Ectodermal cell (in vitro differentiated cells): Measurements from ENCODE around the gene HHAT.

ENCODE experiments used
- H3K27ac ChIP-seq: 2 replicates; pipeline ENCODE4 v1.7.0; 2013; ENCODE audit warnings: mild to moderate bottlenecking, low read depth, low read length; ENCODE audit not compliant: insufficient read depth, poor library complexity, severe bottlenecking
- H3K27me3 ChIP-seq: 2 replicates; pipeline ENCODE4 v1.7.0; 2013; ENCODE audit warnings: mild to moderate bottlenecking, low read length; ENCODE audit not compliant: insufficient read depth, control insufficient read depth, poor library complexity, severe bottlenecking
- H3K36me3 ChIP-seq: one replicate; pipeline ENCODE4 v1.7.0; 2013; ENCODE audit warnings: low read length; ENCODE audit not compliant: control insufficient read depth, insufficient read depth
- H3K4me1 ChIP-seq: one replicate; pipeline ENCODE4 v1.7.0; 2013; ENCODE audit warnings: low read length; ENCODE audit not compliant: control insufficient read depth, insufficient read depth
- H3K4me3 ChIP-seq: 2 replicates; pipeline ENCODE4 v1.7.0; 2013; ENCODE audit warnings: low read depth, low read length, control low read depth; ENCODE audit not compliant: insufficient read depth
- H3K9me3 ChIP-seq: 2 replicates; pipeline ENCODE4 v1.7.0; 2013; ENCODE audit warnings: mild to moderate bottlenecking, low read length, moderate library complexity; ENCODE audit not compliant: control insufficient read depth
- WGBS, 2 experiments: methylation state at CpG; one replicate each; pipeline ENCODE4 v1.1.7; 2013; ENCODE audit warnings: missing lambda C conversion rate in 2 of 2; 5-methylcytosine and 5-hydroxymethylcytosine counted together

HHAT gene

DNA sequence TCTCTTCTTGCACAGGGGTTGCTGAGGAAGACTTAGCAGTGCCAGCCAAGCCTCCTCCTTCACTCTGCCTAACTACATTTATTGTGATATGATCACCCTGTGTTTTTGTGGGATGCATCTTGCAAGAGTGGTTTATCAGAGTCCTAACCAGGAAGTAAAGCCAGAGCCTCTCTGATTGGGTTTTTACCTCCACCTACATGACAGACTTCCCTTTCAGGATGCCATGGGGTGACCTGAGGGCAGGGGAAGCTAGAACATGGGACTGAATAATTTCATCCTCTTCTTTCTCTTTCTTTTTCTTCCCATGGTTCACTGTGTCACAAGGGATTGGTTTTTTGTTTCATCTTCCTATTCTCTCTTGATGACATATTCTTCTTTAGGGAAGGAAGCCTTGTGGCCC lies 146.6 kb downstream of the HHAT start:
- Histone ChIP-seq H3K27me3 (no peaks in the 10 kb centered on the region), H3K4me1 (no peaks in the 10 kb centered on the region)

DNA sequence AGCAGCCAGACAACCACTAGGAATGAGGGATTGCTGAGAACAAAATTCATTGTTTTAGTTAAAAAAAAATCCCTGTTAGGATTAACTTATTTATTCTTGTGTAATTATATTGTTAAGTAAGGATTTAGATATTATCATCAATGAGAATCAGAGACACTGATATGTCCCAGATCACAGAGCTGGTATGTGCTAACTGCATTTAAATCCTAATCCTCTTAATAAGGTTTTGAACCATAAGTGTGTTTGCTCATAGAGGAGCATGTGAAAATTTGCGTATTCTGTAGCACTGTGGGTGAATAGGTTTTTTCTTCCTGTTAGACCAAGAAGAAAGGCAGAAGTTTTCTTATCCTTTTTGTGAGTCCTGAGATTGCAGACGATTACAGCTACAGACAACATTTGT lies 147.1 kb downstream of the HHAT start:
- no peaks in the 10 kb centered on the region for H3K4me1 ChIP-seq
- no peak overlapping the region for H3K4me3 ChIP-seq
- H3K36me3 ChIP-seq, result no peaks in the 10 kb centered on the region
- peak overlapping the region; percentile 52 for H3K27ac ChIP-seq
- H3K27me3 ChIP-seq, result no peaks in the 10 kb centered on the region
- H3K9me3 ChIP-seq, result no peaks in the 10 kb centered on the region
- WGBS, 2 experiments, result 63 to 72% methylated on average over 2 of the region's 2 CpGs

More for the DNA sequence above, 146.6 kb downstream of the HHAT start:
- Histone ChIP-seq H3K4me3 (no peak overlapping the region), H3K9me3 (no peaks in the 10 kb centered on the region), H3K36me3 (no peaks in the 10 kb centered on the region), H3K27ac (no peak overlapping the region)

DNA sequence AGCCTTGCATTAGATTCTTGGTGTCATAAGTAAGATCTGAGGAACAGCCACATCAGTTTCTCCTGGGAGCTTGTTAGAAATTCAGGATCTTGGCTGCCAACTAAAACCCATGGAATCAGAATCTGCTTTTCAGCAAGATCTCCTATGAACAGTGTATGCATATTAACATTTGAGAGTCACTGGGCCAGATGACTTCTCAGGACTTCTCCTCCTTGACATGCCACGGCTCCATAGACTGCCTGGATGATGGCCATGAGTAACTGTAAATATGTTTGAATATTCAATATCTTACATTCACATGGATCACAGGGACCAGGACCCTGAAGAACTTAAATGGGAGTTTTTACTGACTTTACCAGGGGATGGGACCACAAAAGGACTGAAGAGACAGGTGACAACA lies 148.0 kb downstream of the HHAT start:
- 100% methylated on average over 1 of the region's 1 CpG; no CpG with 5 or more reads in 1 of the 2 experiments for WGBS, 2 experiments

DNA sequence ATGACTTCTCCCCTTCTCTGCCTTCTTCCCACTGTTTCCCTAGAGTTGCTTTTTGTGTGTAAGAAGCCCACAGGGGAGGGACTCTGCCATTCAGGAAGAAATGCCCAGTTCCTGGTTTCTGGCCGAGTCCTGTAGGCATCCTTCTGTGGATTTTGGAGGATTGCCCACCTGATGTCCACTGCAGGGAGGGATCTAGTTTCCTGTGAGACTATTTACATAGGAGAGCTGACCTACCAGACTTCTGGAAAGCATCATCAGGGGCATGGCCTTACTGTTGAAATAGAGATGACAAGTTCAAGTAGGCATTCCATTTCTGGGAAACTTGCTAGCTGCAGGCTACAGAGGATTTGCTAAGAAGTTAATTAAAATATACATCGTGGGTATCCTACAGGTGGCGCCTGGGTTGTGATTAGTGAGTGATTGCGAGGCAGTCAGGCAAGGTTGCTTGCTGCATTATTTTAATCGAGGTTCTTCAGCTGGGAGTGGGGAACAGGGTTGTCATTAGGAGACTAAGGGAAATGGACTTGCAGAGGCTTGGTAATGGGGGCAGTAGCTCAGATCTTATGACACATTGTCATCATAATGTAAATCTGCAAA lies 148.7 kb downstream of the HHAT start:
- WGBS, 2 experiments, result 84 to 87% methylated on average over 5 of the region's 5 CpGs
- Histone ChIP-seq H3K4me3 (no peak overlapping the region), H3K27ac (no peak overlapping the region), H3K4me1 (no peaks in the 10 kb centered on the region), H3K27me3 (no peaks in the 10 kb centered on the region), H3K9me3 (no peaks in the 10 kb centered on the region), H3K36me3 (no peaks in the 10 kb centered on the region)

More for the DNA sequence above, 148.0 kb downstream of the HHAT start:
- Histone ChIP-seq H3K9me3 (no peaks in the 10 kb centered on the region), H3K4me3 (no peak overlapping the region), H3K36me3 (no peaks in the 10 kb centered on the region), H3K4me1 (no peaks in the 10 kb centered on the region), H3K27ac (no peak overlapping the region), H3K27me3 (no peaks in the 10 kb centered on the region)

DNA sequence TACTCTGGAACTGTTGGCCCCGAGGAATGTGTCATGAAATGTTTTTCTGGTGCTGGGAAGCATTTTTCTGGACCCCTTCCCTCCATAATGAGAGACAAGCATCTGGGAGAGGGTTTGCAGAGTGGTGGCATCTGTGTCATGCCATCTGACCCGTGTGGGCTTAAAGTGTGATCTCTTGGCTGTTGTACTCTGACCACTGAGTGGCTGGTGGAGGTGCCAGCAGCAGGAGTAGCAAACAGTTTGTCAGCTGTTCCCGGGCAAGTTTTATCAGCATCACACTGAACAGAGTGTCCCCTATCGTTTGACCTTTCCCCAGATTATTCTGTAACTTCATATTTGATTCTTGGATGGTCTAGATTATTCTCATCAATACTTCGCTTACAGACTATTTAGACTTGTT lies 150.1 kb downstream of the HHAT start:
- Histone ChIP-seq H3K27me3 (no peaks in the 10 kb centered on the region), H3K9me3 (no peaks in the 10 kb centered on the region), H3K4me3 (no peak overlapping the region), H3K36me3 (no peaks in the 10 kb centered on the region), H3K4me1 (no peaks in the 10 kb centered on the region), H3K27ac (no peak overlapping the region)
- WGBS, 2 experiments, result 88 to 90% methylated on average over 5 of the region's 5 CpGs

GRCh38 chr1:210482491-210482890 lies 153.8 kb downstream of the HHAT start:
- no peak overlapping the region for H3K4me3 ChIP-seq
- no peaks in the 10 kb centered on the region for H3K27me3 ChIP-seq
- 84 to 94% methylated on average over 5 to 6 of the region's 6 CpGs for WGBS, 2 experiments
- no peaks in the 10 kb centered on the region for H3K9me3 ChIP-seq
- H3K27ac ChIP-seq, result no peak overlapping the region
- no peaks in the 10 kb centered on the region for H3K4me1 ChIP-seq
- no peaks in the 10 kb centered on the region for H3K36me3 ChIP-seq

DNA sequence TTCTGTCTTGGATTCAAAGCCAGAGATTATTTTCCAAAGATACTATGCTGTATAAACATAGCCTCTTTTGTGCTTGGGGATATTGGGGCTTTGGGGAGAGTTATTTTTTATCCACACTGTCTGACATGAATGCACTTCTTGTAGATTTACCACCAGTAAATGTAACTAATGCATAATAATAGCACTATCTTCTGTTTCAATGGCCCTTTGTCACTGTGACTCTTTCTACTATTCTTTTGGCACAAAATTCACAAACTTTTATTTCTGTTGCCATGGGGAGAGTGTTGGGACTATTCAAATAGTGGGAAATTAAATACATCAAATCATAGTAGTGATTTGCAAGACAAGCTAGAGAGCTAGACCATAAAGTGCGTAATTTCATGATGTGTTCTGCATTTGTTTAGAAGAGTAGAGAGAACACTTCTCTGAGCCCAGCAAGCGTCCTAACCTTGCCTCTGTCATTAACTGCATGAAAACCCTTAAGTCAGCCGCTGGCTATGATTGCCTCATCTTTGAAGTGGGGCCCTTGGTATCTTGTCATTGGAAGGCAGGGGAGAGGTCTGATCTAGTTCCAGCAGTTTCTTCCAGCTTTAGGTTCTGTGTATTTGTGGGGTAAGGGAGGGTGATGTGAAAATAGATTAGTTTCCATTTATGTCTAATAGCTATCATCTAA lies 154.4 kb downstream of the HHAT start:
- Histone ChIP-seq H3K4me1 (no peaks in the 10 kb centered on the region), H3K27ac (peak overlapping the region; percentile 32), H3K4me3 (no peak overlapping the region), H3K9me3 (no peaks in the 10 kb centered on the region), H3K27me3 (no peaks in the 10 kb centered on the region), H3K36me3 (no peaks in the 10 kb centered on the region)
- 55 to 63% methylated on average over 3 of the region's 3 CpGs for WGBS, 2 experiments

- 89 to 93% methylated on average over 2 of the region's 2 CpGs for WGBS, 2 experiments
- no peak overlapping the region for H3K4me3 ChIP-seq
- H3K36me3 ChIP-seq, result no peaks in the 10 kb centered on the region
- H3K27me3 ChIP-seq, result no peaks in the 10 kb centered on the region
- no peak overlapping the region for H3K27ac ChIP-seq
- no peaks in the 10 kb centered on the region for H3K9me3 ChIP-seq
- no peaks in the 10 kb centered on the region for H3K4me1 ChIP-seq
Measured at GRCh38 chr1:210483821-210484220, 155.1 kb downstream of the HHAT start.

DNA sequence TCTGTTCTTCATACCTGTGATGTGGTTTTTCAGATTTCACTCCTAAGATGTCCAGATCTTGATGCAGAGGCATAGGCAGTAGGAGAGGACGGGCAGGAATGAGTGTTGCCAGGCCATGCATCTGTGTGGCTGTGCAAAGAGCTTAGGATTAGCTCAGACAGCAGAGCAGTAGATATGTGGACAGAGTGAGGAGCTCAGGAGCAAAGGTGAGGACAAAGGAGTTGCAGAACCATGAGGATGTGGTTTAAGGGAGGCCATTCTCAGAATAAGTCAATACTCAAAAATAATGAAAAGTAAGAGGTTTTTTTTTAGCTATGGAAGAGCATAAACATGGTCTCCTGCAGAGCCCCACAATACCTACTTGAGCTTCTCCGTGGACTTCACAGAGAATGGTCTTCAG lies 158.3 kb downstream of the HHAT start:
- Histone ChIP-seq H3K4me3 (no peak overlapping the region), H3K36me3 (no peaks in the 10 kb centered on the region), H3K27ac (no peak overlapping the region)

GRCh38 chr1:210489491-210489890 lies 160.8 kb downstream of the HHAT start:
- Histone ChIP-seq H3K4me1 (no peaks in the 10 kb centered on the region), H3K27me3 (no peaks in the 10 kb centered on the region), H3K36me3 (no peaks in the 10 kb centered on the region), H3K27ac (no peak overlapping the region), H3K9me3 (no peaks in the 10 kb centered on the region), H3K4me3 (no peak overlapping the region)
- WGBS, 2 experiments, result 36 to 57% methylated on average over 1 of the region's 1 CpG

More for the DNA sequence above, 158.3 kb downstream of the HHAT start:
- no peaks in the 10 kb centered on the region for H3K9me3 ChIP-seq
- H3K4me1 ChIP-seq, result no peaks in the 10 kb centered on the region
- WGBS, 2 experiments, result 66 to 82% methylated on average over 2 of the region's 2 CpGs
- no peaks in the 10 kb centered on the region for H3K27me3 ChIP-seq
